K562 (cell line): ENCODE results near the gene ANO10. TPM values are rescaled to one million over a fixed set of nuclear protein-coding genes. Genes with fewer than 3 reads are reported as not detected.

ENCODE experiments used
- ATAC-seq: fragments of 200-7000 bp; cut with Tn5 transposase; 3 replicates; pipeline ENCODE4 v1.9.1; 2020; ENCODE audit warnings: moderate library complexity
- BruUV-seq: library from RNA; stranded (reverse); fragments of 400-500 nt; replicated peaks from 2 replicates; lab custom pipeline; 2021; lab: Mats Ljungman, UMichigan
- CTCF ChIA-PET: fragments of 300-600 bp; formaldehyde crosslinking; extraction: SDS; loops from one replicate; lab custom pipeline; 2021; ENCODE audit warnings: low intra/inter-chr PET ratio; lab: Yijun Ruan, JAX
- POLR2A ChIA-PET: fragments of 300-600, 350-650 bp; sonication (Branson Sonifier 250); formaldehyde crosslinking; extraction: SDS; loops from one replicate; lab custom pipeline; 2021; ENCODE audit warnings: antibody characterized with exemption, inconsistent platforms; lab: Yijun Ruan, JAX
- DNase-seq, 4 experiments: peaks; one replicate each; pipeline versions ENCODE4 v3.0.0 to v3.0.0-alpha.2; 2011 to 2018; ENCODE audit warnings: low spot score in 3 of 4, mixed read lengths in 3 of 4; ENCODE audit errors: extremely low read depth in 1 of 4
- FAIRE-seq: peaks from 2 replicates; lab custom pipeline; 2011; peaks lifted over from hg19 to GRCh38; lab: Jason Lieb, UNC
- H2AFZ ChIP-seq: 2 replicates; pipeline ENCODE4 v1.6.0; 2011; ENCODE audit warnings: low read depth, low read length, control low read depth, inconsistent platforms
- H3K27ac ChIP-seq: fragments of 200-600 bp; 3 replicates; pipeline ENCODE4 v1.8.0; 2011; ENCODE audit warnings: low read depth, mild to moderate bottlenecking, control low read depth, inconsistent platforms, low read length, moderate library complexity, mixed read lengths; ENCODE audit errors: extremely low read depth
- H3K27me3 ChIP-seq, 2 experiments: fragments of 300-600 bp in 1 of 2; 2 replicates in 1 of 2; 3 replicates in 1 of 2; pipeline versions ENCODE4 v1.6.0 to v1.8.0; 2011; ENCODE audit warnings: inconsistent platforms in 2 of 2, low read length in 2 of 2, mild to moderate bottlenecking in 1 of 2, mixed read lengths in 1 of 2, moderate library complexity in 1 of 2; ENCODE audit not compliant: control insufficient read depth in 2 of 2, insufficient read depth in 2 of 2
- H3K36me3 ChIP-seq: fragments of 300-600 bp; 3 replicates; pipeline ENCODE4 v1.8.0; 2011; ENCODE audit warnings: mild to moderate bottlenecking, low read length, inconsistent platforms; ENCODE audit not compliant: control insufficient read depth, insufficient read depth
- H3K4me1 ChIP-seq, 2 experiments: fragments of 200-600 bp in 1 of 2; replicated peaks in 1 of 2; 2 replicates in 1 of 2; 3 replicates in 1 of 2; pipeline versions ENCODE4 v1.5.1 to v1.8.0; 2011; ENCODE audit warnings: inconsistent platforms in 2 of 2, low read length in 2 of 2, mild to moderate bottlenecking in 1 of 2, mixed read lengths in 1 of 2, moderate library complexity in 1 of 2; ENCODE audit not compliant: control insufficient read depth in 2 of 2, insufficient read depth in 2 of 2
- H3K4me2 ChIP-seq: 2 replicates; pipeline ENCODE4 v1.6.1; 2011; ENCODE audit warnings: low read length, control low read depth, inconsistent platforms, mixed read lengths; ENCODE audit not compliant: insufficient read depth
- H3K4me3 ChIP-seq: fragments of 200-600 bp; sonication (generic), shearing (Covaris generic); 2 replicates; pipeline ENCODE4 v1.5.1; 2016; ENCODE audit warnings: control low read depth, inconsistent platforms
- H3K79me2 ChIP-seq: fragments of 200-600 bp; 3 replicates; pipeline ENCODE4 v1.8.0; 2011; ENCODE audit warnings: low read length, inconsistent platforms; ENCODE audit not compliant: control insufficient read depth, insufficient read depth
- H3K9ac ChIP-seq, 2 experiments: 2 replicates each; pipeline versions ENCODE4 v1.6.0 to v1.6.1; 2011; ENCODE audit warnings: low read depth in 2 of 2, low read length in 2 of 2, control low read depth in 1 of 2, inconsistent platforms in 1 of 2, mild to moderate bottlenecking in 1 of 2, mixed read lengths in 1 of 2; ENCODE audit not compliant: insufficient read depth in 1 of 2
- H3K9me1 ChIP-seq: one replicate; pipeline ENCODE4 v1.6.0; 2011; ENCODE audit warnings: inconsistent platforms, mild to moderate bottlenecking, low read length, moderate library complexity; ENCODE audit not compliant: control insufficient read depth, insufficient read depth
- H3K9me3 ChIP-seq: replicated peaks from 2 replicates; pipeline ENCODE4 v1.5.1; 2011; ENCODE audit warnings: low read depth, low read length, inconsistent platforms; ENCODE audit not compliant: control insufficient read depth, insufficient read depth
- H4K20me1 ChIP-seq: replicated peaks from 2 replicates; pipeline ENCODE4 v1.6.1; 2011; ENCODE audit warnings: low read length, inconsistent platforms, mixed read lengths; ENCODE audit not compliant: control insufficient read depth, insufficient read depth
- CGGBP1 ChIP-seq: fragments of 250-450 bp; sonication (Bioruptor Pico); IDR thresholded peaks from 2 replicates; pipeline ENCODE4 v1.9.0; 2021; ENCODE audit warnings: mild to moderate bottlenecking
- CTBP1 ChIP-seq: fragments of 450-650 bp; IDR thresholded peaks from 2 replicates; pipeline ENCODE4 v1.6.1; 2016; ENCODE audit warnings: borderline replicate concordance
- MEF2D ChIP-seq: conservative IDR thresholded peaks from 2 replicates; pipeline ENCODE4 v1.6.1; 2016; ENCODE audit warnings: low read depth, missing genetic modification characterization, missing compliant biosample characterization
- PBX2 ChIP-seq, 2 experiments: IDR thresholded peaks in 1 of 2; conservative IDR thresholded peaks in 1 of 2; 2 replicates each; pipeline ENCODE4 v1.6.1; 2016; ENCODE audit warnings: low read depth in 2 of 2, mild to moderate bottlenecking in 1 of 2, missing compliant biosample characterization in 1 of 2, missing genetic modification characterization in 1 of 2, moderate library complexity in 1 of 2
- RNF2 ChIP-seq: sonication (generic); IDR thresholded peaks from 2 replicates; pipeline ENCODE4 v1.6.1; 2016
- SAP30 ChIP-seq: fragments of 200-600 bp; sonication (generic); IDR thresholded peaks from 2 replicates; pipeline ENCODE4 v1.6.1; 2012; ENCODE audit warnings: borderline replicate concordance, low read depth, mild to moderate bottlenecking, moderate library complexity, low read length, control low read depth, inconsistent platforms; ENCODE audit not compliant: insufficient read depth, poor library complexity, severe bottlenecking
- SMAD2 ChIP-seq: fragments of 150-350 bp; IDR thresholded peaks from 2 replicates; pipeline ENCODE4 v1.6.1; 2014; ENCODE audit warnings: low read depth, mild to moderate bottlenecking, low read length
- TEAD2 ChIP-seq: fragments of 450-650 bp; IDR thresholded peaks from 2 replicates; pipeline ENCODE4 v1.6.1; 2016; ENCODE audit warnings: missing genetic modification characterization, control low read depth, missing compliant biosample characterization
- THRAP3 ChIP-seq: fragments of 450-650 bp; IDR thresholded peaks from 2 replicates; pipeline ENCODE4 v1.6.1; 2016; ENCODE audit warnings: mild to moderate bottlenecking, inconsistent platforms, borderline replicate concordance
- WHSC1 ChIP-seq: IDR thresholded peaks from one replicate; pipeline ENCODE4 v1.6.1; 2012; ENCODE audit warnings: low read length, control low read depth, inconsistent platforms
- ZC3H8 ChIP-seq: fragments of 450-650 bp; IDR thresholded peaks from 2 replicates; pipeline ENCODE4 v1.6.1; 2017
- ZNF41 ChIP-seq: fragments of 250-450 bp; sonication (Bioruptor Pico); conservative IDR thresholded peaks from 2 replicates; pipeline ENCODE4 v1.4.0; 2020; ENCODE audit warnings: mild to moderate bottlenecking
- WGBS: fragments of 100-300 bp; shearing (Covaris generic); methylation state at CpG from one replicate; pipeline ENCODE4 v1.1.6; 2016; ENCODE audit warnings: low coverage, mixed read lengths; ENCODE audit not compliant: insufficient coverage; ENCODE audit errors: missing lambda C conversion rate; 5-methylcytosine and 5-hydroxymethylcytosine counted together
- in situ Hi-C: fragments of 300-500 bp; cut with MboI; formaldehyde crosslinking; loops from 4 replicates; pipeline ENCODE4 v1.15.0; 2018; ENCODE audit warnings: inconsistent platforms, mixed read lengths
- intact Hi-C: fragments of 100-400 bp; cut with micrococcal nuclease; formaldehyde crosslinking; loops from 2 replicates; pipeline ENCODE4 v1.14.2; 2022
- polyA plus RNA-seq, 8 experiments: library from polyadenylated mRNA; depleted of rRNA in 4 of 8; stranded (reverse) in 5 of 8; unstranded in 3 of 8; fragments of >200 nt; fragmentation: Nextera tagmentation in 2 of 8; fragmentation: Illumina TruSeq in 1 of 8; extraction: Ambion mirVana in 2 of 8; extraction: Trizol in 1 of 8; gene quantifications; 2 replicates each; pipeline versions ENCODE4 v1.2.1 to v1.2.3, GENCODE V29; 2011 to 2014; ENCODE audit warnings: inconsistent platforms in 1 of 8, missing spikeins in 1 of 8
- total RNA-seq, 7 experiments: library from RNA; depleted of rRNA in 6 of 7; stranded (reverse); fragments of >200 nt in 6 of 7; fragmentation: Illumina TruSeq in 2 of 7; extraction: Trizol in 2 of 7; gene quantifications; 2 replicates each; pipeline versions ENCODE4 v1.2.1 to v1.2.3, GENCODE V29; 2011 to 2021; ENCODE audit warnings: low replicate concordance in 1 of 7
- TF ChIP-seq, protein P1 (sequence below): fragments of 250-450 bp; sonication (Bioruptor Pico); IDR thresholded peaks from 2 replicates; pipeline ENCODE4 v1.4.0; 2020; ENCODE audit warnings: mild to moderate bottlenecking, moderate library complexity

The ANO10 gene
- total and polyA plus RNA-seq, 9 of the 15 experiments (the other 6 are each of a cell fraction or from before 2014, with no cell fraction given) = 6.4 to 46.0 (median 32.3) TPM

- H3K36me3 ChIP-seq = peaks cover 18% of the 10 kb centered on the region
Observed at GRCh38 chr3:43348350-43348749, 273.5 kb downstream of the ANO10 start.

More at GRCh38 chr3:43348350-43348749, 273.5 kb downstream of the ANO10 start:
- Histone ChIP-seq H3K4me2 (no peak overlapping the region), H3K9me3 (no peaks in the 10 kb centered on the region), H3K79me2 (no peaks in the 10 kb centered on the region), H3K27ac (no peak overlapping the region), H3K4me3 (no peak overlapping the region), H2AFZ (no peak overlapping the region), H3K9ac (no peak overlapping the region), H4K20me1 (no peaks in the 10 kb centered on the region), H3K4me1 (no peaks in the 10 kb centered on the region; a peak in 1 of 5 replicates), H3K9me1 (no peaks in the 10 kb centered on the region), H3K27me3 (no peaks in the 10 kb centered on the region)
- WGBS = 93% methylated on average over 11 of the region's 11 CpGs
- in situ Hi-C loops (no loop called here), intact Hi-C loops (no loop called here)
- ATAC-seq (no peak), DNase-seq (no peak), FAIRE-seq (no peak)
- no peak for TF ChIP-seq ZNF41
- TF ChIP-seq THRAP3 = no peak
- TF ChIP-seq, protein P1, sequence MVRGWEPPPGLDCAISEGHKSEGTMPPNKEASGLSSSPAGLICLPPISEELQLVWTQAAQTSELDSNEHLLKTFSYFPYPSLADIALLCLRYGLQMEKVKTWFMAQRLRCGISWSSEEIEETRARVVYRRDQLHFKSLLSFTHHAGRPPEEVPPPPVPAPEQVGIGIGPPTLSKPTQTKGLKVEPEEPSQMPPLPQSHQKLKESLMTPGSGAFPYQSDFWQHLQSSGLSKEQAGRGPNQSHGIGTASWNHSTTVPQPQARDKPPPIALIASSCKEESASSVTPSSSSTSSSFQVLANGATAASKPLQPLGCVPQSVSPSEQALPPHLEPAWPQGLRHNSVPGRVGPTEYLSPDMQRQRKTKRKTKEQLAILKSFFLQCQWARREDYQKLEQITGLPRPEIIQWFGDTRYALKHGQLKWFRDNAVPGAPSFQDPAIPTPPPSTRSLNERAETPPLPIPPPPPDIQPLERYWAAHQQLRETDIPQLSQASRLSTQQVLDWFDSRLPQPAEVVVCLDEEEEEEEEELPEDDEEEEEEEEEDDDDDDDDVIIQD (CRISPR knock-in tag) = no peak
- TF ChIP-seq RNF2 = no peak
- no peak for TF ChIP-seq CTBP1
- TF ChIP-seq SMAD2 = no peak
- no peak for TF ChIP-seq ZC3H8
- no peak for TF ChIP-seq TEAD2
- no peak for TF ChIP-seq WHSC1
- no peak for TF ChIP-seq PBX2 (CRISPR knock-in tag; IDR thresholded peaks at IDR 0.05; ENCODE audit: low read depth)
- no peak for TF ChIP-seq PBX2 (tag; conservative IDR thresholded peaks at IDR 0.05; ENCODE audit: low read depth)
- no peak for TF ChIP-seq MEF2D (tag)
- no peak for TF ChIP-seq SAP30
- TF ChIP-seq CGGBP1 (CRISPR knock-in tag) = no peak
- no TSS peak for BruUV-seq
- ChIA-PET POLR2A (interaction anchor here (1.3 to 1.4 kb wide), 2 partner anchors 10 to 15 kb away, joined by 4 read pairs; no protein-coding TSS in a partner anchor), CTCF (no interaction called here)
